Common myeloid progenitor, CD34-positive (primary cell): ENCODE data around the gene GSTO2.

Source experiments
- CTCF ChIA-PET: fragments of 350-600 bp; sonication (Branson Sonifier 250); formaldehyde crosslinking; loops from one replicate; lab custom pipeline; 2021; ENCODE audit warnings: antibody characterized with exemption; lab: Charles Lee
- POLR2A ChIA-PET: fragments of 350-600 bp; sonication (Branson Sonifier 250); formaldehyde crosslinking; loops from one replicate; lab custom pipeline; 2021; ENCODE audit warnings: antibody characterized with exemption; lab: Charles Lee
- DNase-seq, 3 donors: peaks; one replicate each; pipeline versions ENCODE4 v3.0.0 to v3.0.0-alpha.2; 2013
- H3K27ac ChIP-seq, 2 experiments: 1 replicate in 1 of 2; 2 replicates in 1 of 2; pipeline ENCODE4 v1.7.0; 2013; ENCODE audit warnings: inconsistent platforms in 2 of 2, low read length in 2 of 2, mild to moderate bottlenecking in 2 of 2, low read depth in 1 of 2, moderate library complexity in 1 of 2; ENCODE audit not compliant: severe bottlenecking in 2 of 2, insufficient read depth in 1 of 2, poor library complexity in 1 of 2
- H3K27me3 ChIP-seq, 5 experiments: replicated peaks in 2 of 5; 1 replicate in 3 of 5; 2 replicates in 2 of 5; pipeline versions ENCODE4 v1.6.1 to v1.7.0; 2013; ENCODE audit warnings: low read length in 4 of 5, mild to moderate bottlenecking in 2 of 5, moderate library complexity in 2 of 5, inconsistent platforms in 1 of 5; ENCODE audit not compliant: insufficient read depth in 5 of 5, control insufficient read depth in 4 of 5
- H3K36me3 ChIP-seq, 4 experiments: 1 replicate in 2 of 4; 2 replicates in 2 of 4; pipeline versions ENCODE4 v1.6.1 to v1.7.0; 2013; ENCODE audit warnings: low read length in 3 of 4, control low read depth in 1 of 4, mild to moderate bottlenecking in 1 of 4; ENCODE audit not compliant: control insufficient read depth in 4 of 4, insufficient read depth in 4 of 4
- H3K4me1 ChIP-seq, 4 experiments: 1 replicate in 3 of 4; 2 replicates in 1 of 4; pipeline versions ENCODE4 v1.6.1 to v1.7.1; 2013; ENCODE audit warnings: low read length in 3 of 4, mild to moderate bottlenecking in 3 of 4, control low read depth in 1 of 4, inconsistent platforms in 1 of 4, moderate library complexity in 1 of 4; ENCODE audit not compliant: control insufficient read depth in 4 of 4, insufficient read depth in 4 of 4; ENCODE audit errors: control extremely low read depth in 1 of 4
- H3K4me3 ChIP-seq, 7 experiments: 1 replicate in 4 of 7; 2 replicates in 3 of 7; pipeline versions ENCODE4 v1.5.1 to v1.7.0; 2013; ENCODE audit warnings: mild to moderate bottlenecking in 7 of 7, low read length in 6 of 7, moderate library complexity in 6 of 7, inconsistent platforms in 2 of 7, low read depth in 2 of 7, control low read depth in 1 of 7; ENCODE audit not compliant: insufficient read depth in 4 of 7, control insufficient read depth in 1 of 7; ENCODE audit errors: extremely low read depth in 1 of 7
- H3K9me3 ChIP-seq, 5 experiments: 1 replicate in 4 of 5; 2 replicates in 1 of 5; pipeline versions ENCODE4 v1.6.1 to v1.7.1; 2013; ENCODE audit warnings: low read length in 4 of 5, mild to moderate bottlenecking in 2 of 5, inconsistent platforms in 1 of 5, low read depth in 1 of 5, moderate library complexity in 1 of 5; ENCODE audit not compliant: control insufficient read depth in 4 of 5, insufficient read depth in 2 of 5; ENCODE audit errors: control extremely low read depth in 1 of 5
- whole genome bisulfite sequencing: methylation state at CpG from one replicate; pipeline ENCODE4 v1.1.5; 2013; ENCODE audit not compliant: insufficient coverage; 5-methylcytosine and 5-hydroxymethylcytosine counted together

Gene GSTO2

DNA sequence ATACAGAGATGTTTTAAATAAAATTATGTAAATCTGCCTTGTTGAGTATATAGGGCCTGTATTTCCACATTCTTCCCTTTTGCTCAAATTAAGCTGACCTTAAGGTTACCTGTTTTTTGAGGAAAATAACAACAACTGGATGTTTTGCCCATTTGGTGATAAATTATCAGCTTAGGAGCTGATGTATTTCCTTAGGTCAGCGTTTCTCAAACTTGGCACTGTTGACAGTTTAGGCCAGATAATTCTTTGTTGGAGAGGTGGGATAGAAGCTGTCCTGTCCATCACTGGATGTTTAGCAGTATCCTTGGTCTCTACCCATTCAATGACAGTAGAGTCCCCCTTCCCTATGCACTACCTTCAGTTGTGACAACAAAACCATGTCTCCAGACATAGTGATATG lies 7.2 kb downstream of the GSTO2 start:
- Histone ChIP-seq H3K4me3 (no peak overlapping the region), H3K27me3 (no peaks in the 10 kb centered on the region), H3K27ac (no peak overlapping the region), H3K9me3 (no peaks in the 10 kb centered on the region), H3K4me1 (peaks cover 0 to 20% (median 9%) of the 10 kb centered on the region in 4 experiments), H3K36me3 (no peaks in the 10 kb centered on the region)
- ChIA-PET POLR2A (no interaction called here), CTCF (interaction anchor here (0.9 to 9.6 kb wide), 11 partner anchors 14 to 347 kb away, joined by 3 to 207 read pairs (median 4); no protein-coding TSS in a partner anchor)
- 83% methylated on average over 1 of the region's 1 CpG for WGBS
- no peak for DNase-seq

GRCh38 chr10:104277785-104278184 lies 8.8 kb downstream of the GSTO2 start:
- no CpG with 5 or more reads among the region's 2 CpGs for WGBS
- Histone ChIP-seq H3K27me3 (no peaks in the 10 kb centered on the region), H3K36me3 (no peaks in the 10 kb centered on the region), H3K27ac (no peak overlapping the region), H3K4me3 (no peak overlapping the region), H3K9me3 (no peaks in the 10 kb centered on the region), H3K4me1 (peaks cover 0 to 20% (median 9%) of the 10 kb centered on the region in 4 experiments)
- DNase-seq: no peak
- ChIA-PET POLR2A (no interaction called here), CTCF (interaction anchor here (0.9 to 9.6 kb wide), 5 partner anchors 15 to 76 kb away, joined by 3 to 207 read pairs (median 4); partner anchors contain the start of genes CFAP58 and GSTO1)

DNA sequence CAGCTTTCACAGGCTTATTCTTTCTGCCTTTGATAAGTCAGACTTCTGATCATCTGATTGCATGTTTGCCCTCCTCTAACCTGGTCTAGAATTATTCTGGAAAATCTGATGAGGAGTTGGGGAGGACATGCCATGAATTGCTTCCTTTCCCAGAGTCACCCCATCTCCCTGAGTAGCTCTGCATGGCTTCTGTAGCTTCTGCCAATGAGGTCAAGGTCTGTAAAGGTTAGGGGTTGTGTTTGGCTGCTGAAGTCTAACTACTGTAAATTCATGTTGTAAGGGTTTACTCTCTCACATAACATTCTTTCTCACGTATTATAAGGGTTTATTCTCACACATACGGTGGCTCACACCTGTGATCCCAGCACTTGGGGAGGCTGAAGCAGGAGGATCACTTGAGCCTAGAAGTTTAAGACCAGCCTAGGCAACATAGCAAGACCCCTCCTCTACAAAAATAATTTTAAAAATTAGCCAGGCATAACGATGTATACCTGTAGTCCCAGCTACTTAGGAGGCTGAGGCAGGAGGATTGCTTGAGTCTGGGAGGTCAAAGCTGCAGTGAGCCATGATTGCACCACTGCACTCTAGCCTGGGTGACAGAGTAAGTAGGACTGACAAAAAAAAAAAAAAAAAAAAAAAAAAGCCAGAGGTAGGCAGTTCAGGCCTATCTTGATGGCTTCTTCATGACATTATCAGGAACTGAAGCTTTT lies 10.7 kb downstream of the GSTO2 start:
- POLR2A ChIA-PET: interaction anchor here (0.6 to 0.9 kb wide), 2 partner anchors 9 to 12 kb away, joined by 3 read pairs; no protein-coding TSS in a partner anchor
- H3K36me3 ChIP-seq: no peaks in the 10 kb centered on the region
- CTCF ChIA-PET: interaction anchor here (1.0 to 9.6 kb wide), 4 partner anchors 13 to 70 kb away, joined by 4 to 207 read pairs (median 48); partner anchors contain the start of gene ITPRIP
- peak overlapping the region in 2 of 7 experiments; percentile 10 to 12 for H3K4me3 ChIP-seq
- peaks cover 0 to 16% (median 5%) of the 10 kb centered on the region in 4 experiments for H3K4me1 ChIP-seq
- no peaks in the 10 kb centered on the region for H3K9me3 ChIP-seq
- no peak for DNase-seq
- no peaks in the 10 kb centered on the region for H3K27me3 ChIP-seq
- WGBS: no CpG with 5 or more reads among the region's 3 CpGs
- no peak overlapping the region for H3K27ac ChIP-seq

GRCh38 chr10:104281694-104282093 lies 12.7 kb downstream of the GSTO2 start:
- Histone ChIP-seq H3K9me3 (no peaks in the 10 kb centered on the region), H3K4me3 (no peak overlapping the region), H3K27ac (no peak overlapping the region), H3K27me3 (no peaks in the 10 kb centered on the region), H3K4me1 (peaks cover 0 to 6% (median 3%) of the 10 kb centered on the region in 4 experiments), H3K36me3 (no peaks in the 10 kb centered on the region)
- CTCF ChIA-PET: interaction anchor here (1.4 to 9.6 kb wide), 4 partner anchors 10 to 68 kb away, joined by 3 to 207 read pairs (median 54); no protein-coding TSS in a partner anchor
- DNase-seq: no peak
- POLR2A ChIA-PET: no interaction called here
- 94% methylated on average over 2 of the region's 3 CpGs for WGBS

DNA sequence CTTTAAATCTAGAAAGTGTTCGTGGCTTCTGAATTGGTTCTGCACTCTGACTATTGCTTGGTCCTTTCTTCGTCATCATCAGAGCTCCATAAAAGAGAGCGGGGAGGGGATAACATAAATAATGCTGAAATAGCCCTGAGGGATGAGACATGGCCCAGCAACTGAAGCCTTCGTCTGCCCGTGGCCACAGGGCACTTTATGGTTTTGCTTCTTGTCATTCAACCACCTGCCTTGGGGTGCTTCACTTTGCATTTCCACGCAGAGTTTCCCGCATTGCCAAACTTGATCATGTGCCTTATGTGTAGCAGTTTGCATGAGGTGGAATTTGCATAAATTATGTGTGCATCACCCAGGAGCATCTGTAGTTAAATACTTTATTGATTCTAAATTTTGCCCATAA lies 15.9 kb downstream of the GSTO2 start:
- ChIA-PET POLR2A (no interaction called here), CTCF (interaction anchor here (1.4 to 16.6 kb wide), 5 partner anchors 8 to 64 kb away, joined by 3 to 207 read pairs (median 11); no protein-coding TSS in a partner anchor)
- no peaks in the 10 kb centered on the region for H3K9me3 ChIP-seq
- no peaks in the 10 kb centered on the region for H3K36me3 ChIP-seq
- no peak overlapping the region for H3K27ac ChIP-seq
- H3K4me1 ChIP-seq: no peaks in the 10 kb centered on the region
- H3K4me3 ChIP-seq: no peak overlapping the region
- DNase-seq: no peak
- WGBS: 90% methylated on average over 5 of the region's 7 CpGs
- H3K27me3 ChIP-seq: no peaks in the 10 kb centered on the region

DNA sequence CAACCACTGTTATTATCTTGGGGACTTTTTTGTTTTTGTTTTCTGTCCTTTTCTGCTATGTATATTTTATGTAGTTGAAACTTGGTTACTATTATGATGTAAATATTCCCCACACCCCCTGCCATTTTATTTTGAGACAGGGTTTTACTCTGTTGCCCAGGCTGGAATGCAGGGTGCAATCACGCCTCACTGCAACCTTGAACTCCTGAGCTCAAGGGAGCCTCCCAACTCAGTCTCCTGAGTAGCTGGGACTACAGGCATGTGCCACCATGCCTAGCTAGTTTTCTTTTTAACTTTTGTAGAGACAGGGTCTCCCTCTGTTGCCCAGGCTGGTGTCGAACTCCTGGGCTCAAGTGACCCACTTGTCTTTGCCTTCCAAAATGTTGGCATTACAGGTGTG lies 18.0 kb downstream of the GSTO2 start:
- Histone ChIP-seq H3K27ac (no peak overlapping the region), H3K27me3 (no peaks in the 10 kb centered on the region), H3K36me3 (no peaks in the 10 kb centered on the region), H3K4me1 (peaks cover 0 to 7% (median 2%) of the 10 kb centered on the region in 4 experiments), H3K9me3 (no peaks in the 10 kb centered on the region), H3K4me3 (no peak overlapping the region)
- ChIA-PET POLR2A (no interaction called here), CTCF (interaction anchor here (0.8 to 16.6 kb wide), 4 partner anchors 10 to 62 kb away, joined by 3 to 207 read pairs (median 100); no protein-coding TSS in a partner anchor)
- 95% methylated on average over 2 of the region's 2 CpGs for WGBS
- DNase-seq: no peak

- Histone ChIP-seq H3K4me3 (no peak overlapping the region), H3K36me3 (no peaks in the 10 kb centered on the region), H3K27ac (no peak overlapping the region), H3K27me3 (no peaks in the 10 kb centered on the region), H3K9me3 (no peaks in the 10 kb centered on the region), H3K4me1 (peaks cover 0 to 12% (median 7%) of the 10 kb centered on the region in 4 experiments)
- POLR2A ChIA-PET: no interaction called here
- no peak for DNase-seq
- 100% methylated on average over 1 of the region's 1 CpG for WGBS
- CTCF ChIA-PET: interaction anchor here (9.8 to 16.6 kb wide), 3 partner anchors 11 to 61 kb away, joined by 115 to 207 read pairs (median 190); no protein-coding TSS in a partner anchor
Observed at GRCh38 chr10:104288355-104288754, 19.4 kb downstream of the GSTO2 start.
